GM12872 (cell line): Measurements from ENCODE around the gene MAP2K6.

Experiments used
- TF ChIP-seq, protein P1 (sequence below): IDR thresholded peaks from 3 replicates; pipeline ENCODE4 v1.5.1; 2011; ENCODE audit warnings: low read depth, mild to moderate bottlenecking, low read length, moderate library complexity; ENCODE audit not compliant: insufficient read depth

The MAP2K6 gene

DNA sequence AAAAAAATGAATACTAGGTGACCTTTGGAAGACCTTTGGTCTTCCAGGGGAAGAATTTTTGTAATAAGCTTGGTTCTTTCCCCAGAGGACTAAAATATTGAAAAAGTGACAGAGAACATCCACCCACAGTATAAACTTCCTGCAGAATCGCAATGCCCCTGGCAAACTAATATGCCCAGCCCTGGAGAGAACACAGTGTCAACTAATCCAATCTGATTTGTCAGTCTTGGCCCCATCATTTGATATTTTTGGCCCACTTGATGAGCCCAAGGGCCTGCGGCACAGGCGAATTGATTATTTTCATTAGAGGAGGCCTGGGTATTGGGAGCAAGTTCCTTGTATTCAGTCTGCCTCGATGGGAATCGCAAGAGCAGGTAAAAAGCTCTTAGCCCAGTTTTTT lies 98.4 kb downstream of the MAP2K6 start:
- TF ChIP-seq, protein P1, sequence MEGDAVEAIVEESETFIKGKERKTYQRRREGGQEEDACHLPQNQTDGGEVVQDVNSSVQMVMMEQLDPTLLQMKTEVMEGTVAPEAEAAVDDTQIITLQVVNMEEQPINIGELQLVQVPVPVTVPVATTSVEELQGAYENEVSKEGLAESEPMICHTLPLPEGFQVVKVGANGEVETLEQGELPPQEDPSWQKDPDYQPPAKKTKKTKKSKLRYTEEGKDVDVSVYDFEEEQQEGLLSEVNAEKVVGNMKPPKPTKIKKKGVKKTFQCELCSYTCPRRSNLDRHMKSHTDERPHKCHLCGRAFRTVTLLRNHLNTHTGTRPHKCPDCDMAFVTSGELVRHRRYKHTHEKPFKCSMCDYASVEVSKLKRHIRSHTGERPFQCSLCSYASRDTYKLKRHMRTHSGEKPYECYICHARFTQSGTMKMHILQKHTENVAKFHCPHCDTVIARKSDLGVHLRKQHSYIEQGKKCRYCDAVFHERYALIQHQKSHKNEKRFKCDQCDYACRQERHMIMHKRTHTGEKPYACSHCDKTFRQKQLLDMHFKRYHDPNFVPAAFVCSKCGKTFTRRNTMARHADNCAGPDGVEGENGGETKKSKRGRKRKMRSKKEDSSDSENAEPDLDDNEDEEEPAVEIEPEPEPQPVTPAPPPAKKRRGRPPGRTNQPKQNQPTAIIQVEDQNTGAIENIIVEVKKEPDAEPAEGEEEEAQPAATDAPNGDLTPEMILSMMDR = no peak

DNA sequence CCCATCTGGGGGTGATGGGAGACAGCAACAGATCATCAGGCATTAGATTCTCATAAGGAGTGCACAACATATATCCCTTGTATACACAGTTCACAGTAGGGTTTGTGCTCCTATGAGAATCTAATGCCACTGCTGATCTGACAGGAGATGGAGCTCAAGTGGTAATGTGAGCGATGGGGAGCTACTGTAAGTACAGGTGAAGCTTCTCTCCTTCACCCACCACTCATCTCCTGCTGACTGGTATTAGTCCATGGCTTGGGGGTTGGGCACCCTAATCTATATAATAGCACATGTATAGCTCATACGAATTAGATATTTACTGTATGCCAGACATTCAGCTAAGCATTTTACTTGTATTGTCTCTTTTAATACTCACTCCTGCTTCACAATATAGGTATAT lies 101.7 kb downstream of the MAP2K6 start:
- TF ChIP-seq, protein P1 = no peak

DNA sequence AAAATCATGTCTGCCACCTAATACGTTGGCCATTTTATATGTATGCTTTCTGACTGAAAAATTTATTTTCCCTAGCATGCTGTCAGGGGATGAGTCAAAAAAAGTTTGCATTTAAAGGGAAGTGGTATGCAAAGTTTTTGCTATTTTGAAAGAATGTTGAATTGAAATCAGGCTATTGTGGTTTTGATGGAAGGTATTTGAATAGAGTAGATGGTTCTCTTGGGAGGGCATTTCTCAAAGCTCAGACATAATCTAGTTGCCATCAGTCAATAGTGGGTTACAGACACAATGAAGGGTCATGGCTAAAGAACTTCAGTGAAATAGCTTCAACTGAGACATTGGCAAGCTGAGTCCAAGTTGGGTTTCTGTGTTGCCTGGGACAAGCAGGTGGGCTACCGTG lies 102.4 kb downstream of the MAP2K6 start:
- TF ChIP-seq, protein P1 = no peak

DNA sequence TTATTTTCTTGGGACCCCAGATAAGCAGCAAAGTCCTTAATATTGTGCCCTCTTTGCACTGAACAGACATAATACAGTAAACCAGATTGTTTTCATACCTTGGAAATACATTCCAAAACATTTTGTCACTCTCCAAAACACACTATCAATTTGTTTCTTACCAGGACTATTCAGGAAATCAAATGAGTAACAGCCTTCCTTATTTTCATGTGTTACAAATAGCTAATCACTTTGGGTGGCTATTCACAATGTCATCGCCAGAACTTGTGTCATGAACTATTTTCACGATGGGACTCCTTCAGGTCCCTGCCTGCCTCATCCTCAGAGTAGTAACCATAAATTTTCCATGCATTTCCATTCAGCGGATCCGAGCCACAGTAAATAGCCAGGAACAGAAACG lies 104.5 kb downstream of the MAP2K6 start:
- TF ChIP-seq, protein P1 = no peak

DNA sequence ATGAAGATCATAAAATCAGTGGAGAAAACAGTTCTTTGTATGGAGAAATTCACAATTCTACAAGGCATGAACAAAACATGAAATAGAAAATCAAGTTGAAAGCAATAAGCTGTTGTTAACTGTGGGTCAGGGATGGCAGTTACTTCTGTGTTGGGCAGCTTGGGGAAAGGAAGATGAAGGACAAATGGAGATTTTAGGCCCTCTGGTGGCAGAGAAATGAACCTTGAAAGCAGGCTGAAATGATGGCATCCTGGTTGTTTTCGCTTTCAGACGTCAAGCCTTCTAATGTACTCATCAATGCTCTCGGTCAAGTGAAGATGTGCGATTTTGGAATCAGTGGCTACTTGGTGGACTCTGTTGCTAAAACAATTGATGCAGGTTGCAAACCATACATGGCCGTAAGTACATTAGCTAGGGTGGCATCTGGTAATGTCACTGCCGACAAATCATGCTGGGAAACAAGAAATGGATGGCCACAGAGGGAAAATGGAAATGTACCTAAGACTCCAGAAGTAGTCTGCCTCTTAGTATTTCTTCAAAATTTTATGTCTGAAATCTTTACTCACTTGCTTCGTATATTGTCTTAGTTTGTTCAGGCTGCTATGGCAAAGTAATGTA lies 108.9 kb downstream of the MAP2K6 start:
- TF ChIP-seq, protein P1 = peak; percentile 81

DNA sequence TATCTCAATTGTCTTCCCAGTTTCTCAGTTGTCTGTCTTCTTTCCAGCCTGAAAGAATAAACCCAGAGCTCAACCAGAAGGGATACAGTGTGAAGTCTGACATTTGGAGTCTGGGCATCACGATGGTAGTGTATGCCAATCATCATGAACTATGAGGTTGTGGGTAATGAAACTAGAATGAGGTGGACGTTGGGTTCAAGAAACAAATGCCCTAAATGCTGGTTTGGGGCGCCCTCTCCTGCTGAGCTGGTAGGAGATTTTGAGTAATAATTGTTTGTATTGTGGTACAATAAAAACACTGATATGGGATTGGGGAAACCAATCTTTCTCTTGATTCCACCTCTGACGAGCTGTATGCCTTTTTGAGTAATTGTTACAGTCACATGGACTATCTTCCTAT lies 110.4 kb downstream of the MAP2K6 start:
- TF ChIP-seq, protein P1 = 0 out of 3 replicates have a peak, but pooled peaks have one; percentile 17

DNA sequence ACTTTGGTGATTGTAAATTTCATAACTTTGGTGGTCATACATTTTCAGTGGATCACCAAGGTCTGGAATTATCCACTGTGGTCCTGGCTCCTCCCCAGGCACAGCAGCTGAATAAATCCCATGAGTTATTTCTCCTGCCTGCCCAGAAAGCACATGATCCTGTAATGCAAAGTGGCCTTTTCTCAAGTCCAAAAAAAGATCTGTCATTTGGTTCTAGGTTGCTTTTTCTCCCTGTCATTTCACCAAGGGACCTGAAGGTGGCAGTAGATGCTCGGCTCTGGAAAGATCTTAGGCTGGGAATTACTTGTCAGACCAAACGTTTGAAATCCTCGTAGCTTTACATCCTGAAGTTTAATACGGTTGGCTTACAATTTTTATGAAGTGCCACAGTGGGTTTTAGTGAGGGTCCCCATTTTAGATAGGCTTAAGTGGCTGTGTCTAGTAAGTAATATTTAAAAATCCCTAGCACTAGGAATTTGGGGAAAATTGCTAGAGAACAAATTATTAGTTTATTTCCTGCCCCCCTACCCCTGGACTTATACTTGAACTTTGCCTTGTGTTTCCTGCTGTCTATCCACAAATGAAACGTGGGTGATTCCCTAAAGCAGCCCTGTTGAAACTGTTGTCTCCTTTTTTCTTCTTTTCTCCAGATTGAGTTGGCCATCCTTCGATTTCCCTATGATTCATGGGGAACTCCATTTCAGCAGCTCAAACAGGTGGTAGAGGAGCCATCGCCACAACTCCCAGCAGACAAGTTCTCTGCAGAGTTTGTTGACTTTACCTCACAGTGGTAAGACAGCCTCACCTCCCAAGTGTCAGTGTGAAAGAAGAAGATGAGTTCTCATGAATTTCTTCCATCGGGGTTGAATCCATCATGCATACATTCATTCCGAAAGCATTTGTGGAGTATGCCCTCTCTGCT lies 111.7 kb downstream of the MAP2K6 start:
- TF ChIP-seq, protein P1 = peak; percentile 84
